ENCODE data around the gene DCTN5. TPM values are rescaled to one million over a fixed set of nuclear protein-coding genes. Genes with fewer than 3 reads are reported as not detected.

DCTN5 gene
- total and polyA plus RNA-seq, 2 of the 13 experiments (the other 11 are each of a cell fraction or from before 2014, with no cell fraction given) = 105 to 207 TPM

DNA sequence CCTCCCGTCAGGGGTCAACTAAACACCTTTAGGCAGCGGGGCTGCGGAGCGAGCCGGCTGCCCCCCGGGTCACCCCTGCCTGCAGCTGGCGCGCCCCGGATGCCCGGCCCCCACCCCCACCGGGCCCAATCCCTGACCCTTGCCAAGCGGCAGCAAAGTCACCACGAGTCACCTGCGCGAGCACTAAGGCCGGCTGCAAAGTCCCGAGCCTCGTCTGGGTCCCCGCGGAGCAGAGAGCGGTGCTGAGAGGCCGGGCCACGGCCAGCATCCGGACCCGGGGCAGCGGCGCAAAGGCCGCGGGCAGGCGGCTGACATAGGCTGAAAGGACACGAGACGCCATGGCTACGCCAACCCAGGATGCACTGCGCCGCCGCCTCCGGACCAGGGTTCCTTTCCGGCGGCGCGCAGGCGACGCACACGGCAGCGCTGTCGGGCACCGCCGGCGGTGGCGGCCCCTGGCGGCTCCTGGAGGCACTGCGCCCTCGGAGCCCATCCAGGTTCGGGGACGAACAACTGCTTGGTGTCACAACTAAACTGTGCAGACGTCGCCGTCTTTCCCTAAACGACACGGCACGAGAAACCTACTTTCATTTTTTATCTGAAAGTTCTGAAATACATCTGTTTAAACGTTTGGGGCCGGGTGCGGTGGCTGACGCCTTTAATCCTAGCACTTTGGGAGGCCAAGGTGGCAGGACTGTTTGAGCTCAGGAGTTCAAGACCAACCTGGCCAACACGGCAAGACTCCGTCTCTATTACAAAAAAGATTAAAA, 45.1 kb upstream of the DCTN5 start, which contains the start of gene NDUFAB1 (continued):
- TF ChIP-seq, protein P1, sequence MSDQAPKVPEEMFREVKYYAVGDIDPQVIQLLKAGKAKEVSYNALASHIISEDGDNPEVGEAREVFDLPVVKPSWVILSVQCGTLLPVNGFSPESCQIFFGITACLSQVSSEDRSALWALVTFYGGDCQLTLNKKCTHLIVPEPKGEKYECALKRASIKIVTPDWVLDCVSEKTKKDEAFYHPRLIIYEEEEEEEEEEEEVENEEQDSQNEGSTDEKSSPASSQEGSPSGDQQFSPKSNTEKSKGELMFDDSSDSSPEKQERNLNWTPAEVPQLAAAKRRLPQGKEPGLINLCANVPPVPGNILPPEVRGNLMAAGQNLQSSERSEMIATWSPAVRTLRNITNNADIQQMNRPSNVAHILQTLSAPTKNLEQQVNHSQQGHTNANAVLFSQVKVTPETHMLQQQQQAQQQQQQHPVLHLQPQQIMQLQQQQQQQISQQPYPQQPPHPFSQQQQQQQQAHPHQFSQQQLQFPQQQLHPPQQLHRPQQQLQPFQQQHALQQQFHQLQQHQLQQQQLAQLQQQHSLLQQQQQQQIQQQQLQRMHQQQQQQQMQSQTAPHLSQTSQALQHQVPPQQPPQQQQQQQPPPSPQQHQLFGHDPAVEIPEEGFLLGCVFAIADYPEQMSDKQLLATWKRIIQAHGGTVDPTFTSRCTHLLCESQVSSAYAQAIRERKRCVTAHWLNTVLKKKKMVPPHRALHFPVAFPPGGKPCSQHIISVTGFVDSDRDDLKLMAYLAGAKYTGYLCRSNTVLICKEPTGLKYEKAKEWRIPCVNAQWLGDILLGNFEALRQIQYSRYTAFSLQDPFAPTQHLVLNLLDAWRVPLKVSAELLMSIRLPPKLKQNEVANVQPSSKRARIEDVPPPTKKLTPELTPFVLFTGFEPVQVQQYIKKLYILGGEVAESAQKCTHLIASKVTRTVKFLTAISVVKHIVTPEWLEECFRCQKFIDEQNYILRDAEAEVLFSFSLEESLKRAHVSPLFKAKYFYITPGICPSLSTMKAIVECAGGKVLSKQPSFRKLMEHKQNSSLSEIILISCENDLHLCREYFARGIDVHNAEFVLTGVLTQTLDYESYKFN (CRISPR knock-in tag; conservative IDR thresholded peaks at IDR 0.05) = peak; percentile 69
- TF ChIP-seq SIX1 (CRISPR knock-in tag; IDR thresholded peaks at IDR 0.05; ENCODE audit: borderline replicate concordance) (peak; percentile 18), ATRX (CRISPR knock-in tag; IDR thresholded peaks at IDR 0.05; ENCODE audit: borderline replicate concordance) (no peak), CCAR2 (optimal IDR thresholded peaks at IDR 0.05; ENCODE audit: low read depth, low read length) (peak; percentile 33), RFXANK (CRISPR knock-in tag; IDR thresholded peaks at IDR 0.05) (peak; percentile 66; the same call in 1 of the 2 replicates), KDM4B (CRISPR knock-in tag; IDR thresholded peaks at IDR 0.05) (no peak; the same call in 1 of the 2 replicates), ZNF331 (CRISPR knock-in tag; IDR thresholded peaks at IDR 0.05) (peak; percentile 93), SP2 (CRISPR knock-in tag; IDR thresholded peaks at IDR 0.05) (no peak)
- TF ChIP-seq, protein P2, sequence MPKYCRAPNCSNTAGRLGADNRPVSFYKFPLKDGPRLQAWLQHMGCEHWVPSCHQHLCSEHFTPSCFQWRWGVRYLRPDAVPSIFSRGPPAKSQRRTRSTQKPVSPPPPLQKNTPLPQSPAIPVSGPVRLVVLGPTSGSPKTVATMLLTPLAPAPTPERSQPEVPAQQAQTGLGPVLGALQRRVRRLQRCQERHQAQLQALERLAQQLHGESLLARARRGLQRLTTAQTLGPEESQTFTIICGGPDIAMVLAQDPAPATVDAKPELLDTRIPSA (CRISPR knock-in tag; IDR thresholded peaks at IDR 0.05; ENCODE audit: borderline replicate concordance) = no peak
- TF ChIP-seq, protein P3, sequence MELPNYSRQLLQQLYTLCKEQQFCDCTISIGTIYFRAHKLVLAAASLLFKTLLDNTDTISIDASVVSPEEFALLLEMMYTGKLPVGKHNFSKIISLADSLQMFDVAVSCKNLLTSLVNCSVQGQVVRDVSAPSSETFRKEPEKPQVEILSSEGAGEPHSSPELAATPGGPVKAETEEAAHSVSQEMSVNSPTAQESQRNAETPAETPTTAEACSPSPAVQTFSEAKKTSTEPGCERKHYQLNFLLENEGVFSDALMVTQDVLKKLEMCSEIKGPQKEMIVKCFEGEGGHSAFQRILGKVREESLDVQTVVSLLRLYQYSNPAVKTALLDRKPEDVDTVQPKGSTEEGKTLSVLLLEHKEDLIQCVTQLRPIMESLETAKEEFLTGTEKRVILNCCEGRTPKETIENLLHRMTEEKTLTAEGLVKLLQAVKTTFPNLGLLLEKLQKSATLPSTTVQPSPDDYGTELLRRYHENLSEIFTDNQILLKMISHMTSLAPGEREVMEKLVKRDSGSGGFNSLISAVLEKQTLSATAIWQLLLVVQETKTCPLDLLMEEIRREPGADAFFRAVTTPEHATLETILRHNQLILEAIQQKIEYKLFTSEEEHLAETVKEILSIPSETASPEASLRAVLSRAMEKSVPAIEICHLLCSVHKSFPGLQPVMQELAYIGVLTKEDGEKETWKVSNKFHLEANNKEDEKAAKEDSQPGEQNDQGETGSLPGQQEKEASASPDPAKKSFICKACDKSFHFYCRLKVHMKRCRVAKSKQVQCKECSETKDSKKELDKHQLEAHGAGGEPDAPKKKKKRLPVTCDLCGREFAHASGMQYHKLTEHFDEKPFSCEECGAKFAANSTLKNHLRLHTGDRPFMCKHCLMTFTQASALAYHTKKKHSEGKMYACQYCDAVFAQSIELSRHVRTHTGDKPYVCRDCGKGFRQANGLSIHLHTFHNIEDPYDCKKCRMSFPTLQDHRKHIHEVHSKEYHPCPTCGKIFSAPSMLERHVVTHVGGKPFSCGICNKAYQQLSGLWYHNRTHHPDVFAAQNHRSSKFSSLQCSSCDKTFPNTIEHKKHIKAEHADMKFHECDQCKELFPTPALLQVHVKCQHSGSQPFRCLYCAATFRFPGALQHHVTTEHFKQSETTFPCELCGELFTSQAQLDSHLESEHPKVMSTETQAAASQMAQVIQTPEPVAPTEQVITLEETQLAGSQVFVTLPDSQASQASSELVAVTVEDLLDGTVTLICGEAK (IDR thresholded peaks at IDR 0.05) = no peak
- TF ChIP-seq, protein P3 (CRISPR knock-in tag; IDR thresholded peaks at IDR 0.05) = peak; percentile 94
